Fibroblast of lung (primary cell): ENCODE data around the gene PRKAR1B. TPM values are rescaled to one million over a fixed set of nuclear protein-coding genes. Genes with fewer than 3 reads are reported as not detected.

Source experiments
- DNase-seq, 2 donors: peaks; one replicate each; pipeline versions ENCODE4 v3.0.0 to v3.0.0-alpha.2; 2010; ENCODE audit warnings: low read depth in 2 of 2
- H2AFZ ChIP-seq: 2 replicates; pipeline ENCODE4 v1.5.1; 2012; ENCODE audit warnings: low read length, control low read depth, inconsistent platforms
- H3K27ac ChIP-seq: 2 replicates; pipeline ENCODE4 v1.5.1; 2011; ENCODE audit warnings: low read length, control low read depth; ENCODE audit not compliant: insufficient read depth
- H3K27me3 ChIP-seq: 2 replicates; pipeline ENCODE4 v1.5.1; 2011; ENCODE audit warnings: mild to moderate bottlenecking, low read length; ENCODE audit not compliant: control insufficient read depth, insufficient read depth
- H3K36me3 ChIP-seq: 2 replicates; pipeline ENCODE4 v1.5.1; 2011; ENCODE audit warnings: low read length; ENCODE audit not compliant: control insufficient read depth, insufficient read depth
- H3K4me1 ChIP-seq: 2 replicates; pipeline ENCODE4 v1.5.1; 2011; ENCODE audit warnings: low read length; ENCODE audit not compliant: control insufficient read depth, insufficient read depth; ENCODE audit errors: extremely low read depth
- H3K4me2 ChIP-seq: 2 replicates; pipeline ENCODE4 v1.5.1; 2011; ENCODE audit warnings: low read length, control low read depth; ENCODE audit not compliant: insufficient read depth; ENCODE audit errors: extremely low read depth
- H3K4me3 ChIP-seq, 4 experiments: fragments of 200-600 bp in 1 of 4; sonication (generic) in 1 of 4; replicated peaks in 1 of 4; 2 replicates each; pipeline ENCODE4 v1.5.1; 2011 to 2016; ENCODE audit warnings: low read length in 4 of 4, low read depth in 3 of 4, mild to moderate bottlenecking in 3 of 4, control low read depth in 2 of 4, inconsistent platforms in 1 of 4, mixed read lengths in 1 of 4; ENCODE audit not compliant: insufficient read depth in 1 of 4; ENCODE audit errors: control extremely low read depth in 1 of 4
- H3K79me2 ChIP-seq: 2 replicates; pipeline ENCODE4 v1.5.1; 2012; ENCODE audit warnings: mild to moderate bottlenecking, low read length, inconsistent platforms; ENCODE audit not compliant: control insufficient read depth, insufficient read depth
- H3K9ac ChIP-seq: 2 replicates; pipeline ENCODE4 v1.5.1; 2011; ENCODE audit warnings: mild to moderate bottlenecking, low read length, control low read depth; ENCODE audit not compliant: insufficient read depth
- H3K9me3 ChIP-seq: 2 replicates; pipeline ENCODE4 v1.5.1; 2012; ENCODE audit warnings: low read depth, low read length; ENCODE audit not compliant: control insufficient read depth, insufficient read depth
- H4K20me1 ChIP-seq: 2 replicates; pipeline ENCODE4 v1.5.1; 2011; ENCODE audit warnings: low read length; ENCODE audit not compliant: control insufficient read depth, insufficient read depth; ENCODE audit errors: extremely low read depth
- EZH2 ChIP-seq: IDR thresholded peaks from 2 replicates; pipeline ENCODE4 v1.5.1; 2012; ENCODE audit warnings: low read length, control low read depth, mild to moderate bottlenecking; ENCODE audit errors: missing control alignments
- polyA plus RNA-seq, 2 donors: library from polyadenylated mRNA; depleted of rRNA in 1 of 2; stranded (reverse) in 1 of 2; unstranded in 1 of 2; fragments of >200 nt; gene quantifications; 2 replicates each; pipeline ENCODE4 v1.2.1, GENCODE V29; 2011 to 2012; ENCODE audit warnings: missing spikeins in 1 of 2
- total RNA-seq: library from RNA; depleted of rRNA; stranded (reverse); fragments of >200 nt; gene quantifications from 2 replicates; pipeline ENCODE4 v1.2.1, GENCODE V29; 2014
- TF ChIP-seq, protein P1 (sequence below), 2 donors: IDR thresholded peaks in 1 of 2; conservative IDR thresholded peaks in 1 of 2; 1 replicate in 1 of 2; 2 replicates in 1 of 2; pipeline ENCODE4 v1.5.1; 2011 to 2012; ENCODE audit warnings: low read length in 2 of 2, control low read depth in 1 of 2, inconsistent platforms in 1 of 2, low read depth in 1 of 2, mild to moderate bottlenecking in 1 of 2

PRKAR1B gene
- total and polyA plus RNA-seq, 2 donors (not counting 1 experiment from before 2014, with no cell fraction given): 12.7 to 14.5 TPM

DNA sequence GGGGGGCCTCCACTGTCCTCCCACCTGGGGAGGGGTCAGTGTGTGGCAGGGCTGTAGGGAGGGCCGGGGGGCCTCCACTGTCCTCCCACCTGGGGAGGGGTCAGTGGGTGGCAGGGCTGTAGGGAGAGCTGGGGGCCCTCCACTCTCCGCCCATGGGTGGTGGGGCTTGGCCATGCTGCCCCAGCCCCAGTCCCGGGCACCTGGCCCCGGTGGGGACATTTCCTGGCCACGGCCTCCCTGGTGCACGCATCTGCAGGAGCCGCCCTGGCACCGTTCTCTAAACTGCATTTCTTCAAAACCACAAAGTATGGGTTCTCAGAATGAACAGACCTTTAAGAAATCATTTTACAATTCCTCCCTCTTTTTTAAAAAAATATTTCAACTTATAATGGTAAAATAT lies 118.1 kb downstream of the PRKAR1B start:
- Histone ChIP-seq H3K27ac (no peak overlapping the region), H3K27me3 (no peaks in the 10 kb centered on the region), H3K79me2 (no peaks in the 10 kb centered on the region), H3K4me2 (no peak overlapping the region), H3K4me3 (no peak overlapping the region), H3K4me1 (no peaks in the 10 kb centered on the region), H4K20me1 (no peaks in the 10 kb centered on the region), H2AFZ (no peak overlapping the region), H3K9me3 (no peaks in the 10 kb centered on the region), H3K36me3 (no peaks in the 10 kb centered on the region), H3K9ac (no peak overlapping the region)
- no peak for TF ChIP-seq EZH2
- TF ChIP-seq, protein P1, sequence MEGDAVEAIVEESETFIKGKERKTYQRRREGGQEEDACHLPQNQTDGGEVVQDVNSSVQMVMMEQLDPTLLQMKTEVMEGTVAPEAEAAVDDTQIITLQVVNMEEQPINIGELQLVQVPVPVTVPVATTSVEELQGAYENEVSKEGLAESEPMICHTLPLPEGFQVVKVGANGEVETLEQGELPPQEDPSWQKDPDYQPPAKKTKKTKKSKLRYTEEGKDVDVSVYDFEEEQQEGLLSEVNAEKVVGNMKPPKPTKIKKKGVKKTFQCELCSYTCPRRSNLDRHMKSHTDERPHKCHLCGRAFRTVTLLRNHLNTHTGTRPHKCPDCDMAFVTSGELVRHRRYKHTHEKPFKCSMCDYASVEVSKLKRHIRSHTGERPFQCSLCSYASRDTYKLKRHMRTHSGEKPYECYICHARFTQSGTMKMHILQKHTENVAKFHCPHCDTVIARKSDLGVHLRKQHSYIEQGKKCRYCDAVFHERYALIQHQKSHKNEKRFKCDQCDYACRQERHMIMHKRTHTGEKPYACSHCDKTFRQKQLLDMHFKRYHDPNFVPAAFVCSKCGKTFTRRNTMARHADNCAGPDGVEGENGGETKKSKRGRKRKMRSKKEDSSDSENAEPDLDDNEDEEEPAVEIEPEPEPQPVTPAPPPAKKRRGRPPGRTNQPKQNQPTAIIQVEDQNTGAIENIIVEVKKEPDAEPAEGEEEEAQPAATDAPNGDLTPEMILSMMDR (conservative IDR thresholded peaks at IDR 0.05 in 1 of 2, IDR thresholded peaks at IDR 0.05 in 1 of 2; ENCODE audit: low read depth in 1 of 2, low read length in 2 of 2): no peak
- DNase-seq: peak in 1 of 2 donors; percentile 24

DNA sequence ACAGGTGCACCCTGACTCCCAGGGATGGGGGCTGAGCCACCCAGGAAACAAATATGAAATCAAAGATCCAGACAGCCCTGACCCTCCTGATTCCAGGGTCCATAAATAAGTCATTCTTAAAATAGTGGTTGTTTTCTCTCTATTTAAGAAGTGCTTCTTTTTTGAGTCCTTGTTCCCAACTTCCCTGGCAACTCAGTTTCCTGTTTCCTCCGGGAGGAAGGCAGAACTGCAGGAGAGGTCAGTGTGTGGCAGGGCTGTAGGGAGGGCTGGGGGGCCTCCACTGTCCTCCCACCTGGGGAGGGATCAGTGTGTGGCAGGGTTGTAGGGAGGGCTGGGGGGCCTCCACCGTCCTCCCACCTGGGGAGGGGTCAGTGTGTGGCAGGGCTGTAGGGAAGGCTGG lies 118.7 kb downstream of the PRKAR1B start:
- H3K27me3 ChIP-seq: no peaks in the 10 kb centered on the region
- no peaks in the 10 kb centered on the region for H3K79me2 ChIP-seq
- H3K27ac ChIP-seq: no peak overlapping the region
- H4K20me1 ChIP-seq: no peaks in the 10 kb centered on the region
- no peak overlapping the region for H3K9ac ChIP-seq
- no peaks in the 10 kb centered on the region for H3K36me3 ChIP-seq
- H2AFZ ChIP-seq: no peak overlapping the region
- no peaks in the 10 kb centered on the region for H3K9me3 ChIP-seq
- no peak overlapping the region for H3K4me3 ChIP-seq
- TF ChIP-seq, protein P1 (conservative IDR thresholded peaks at IDR 0.05 in 1 of 2, IDR thresholded peaks at IDR 0.05 in 1 of 2; ENCODE audit: low read depth in 1 of 2, low read length in 2 of 2): no peak
- TF ChIP-seq EZH2: no peak
- no peak overlapping the region for H3K4me2 ChIP-seq
- H3K4me1 ChIP-seq: no peaks in the 10 kb centered on the region
- no peak for DNase-seq

DNA sequence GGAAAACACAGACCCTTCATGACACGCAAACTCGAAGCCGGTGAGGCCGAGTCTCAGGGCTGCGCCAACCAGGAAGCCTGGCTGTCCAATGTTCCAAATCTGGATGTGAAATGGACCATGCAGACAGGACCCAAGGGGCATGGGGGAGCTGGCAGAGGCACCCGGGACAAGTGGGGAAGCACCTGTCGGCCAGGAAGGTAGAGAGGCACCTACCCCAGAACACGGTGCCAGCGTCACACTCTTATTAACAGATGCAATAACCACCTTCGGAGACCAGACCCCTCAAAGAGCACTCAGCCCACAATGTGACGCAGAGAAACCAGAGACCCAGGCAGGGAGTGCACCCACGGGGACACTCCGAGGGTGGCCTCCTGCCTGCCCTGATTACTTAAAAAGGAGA lies 119.1 kb downstream of the PRKAR1B start:
- H3K9ac ChIP-seq: no peak overlapping the region
- no peak for TF ChIP-seq EZH2
- TF ChIP-seq, protein P1 (conservative IDR thresholded peaks at IDR 0.05 in 1 of 2, IDR thresholded peaks at IDR 0.05 in 1 of 2; ENCODE audit: low read depth in 1 of 2, low read length in 2 of 2): no peak
- no peak overlapping the region for H3K4me2 ChIP-seq
- no peaks in the 10 kb centered on the region for H3K27me3 ChIP-seq
- H4K20me1 ChIP-seq: no peaks in the 10 kb centered on the region
- H3K36me3 ChIP-seq: no peaks in the 10 kb centered on the region
- H3K4me3 ChIP-seq: no peak overlapping the region
- no peaks in the 10 kb centered on the region for H3K79me2 ChIP-seq
- H2AFZ ChIP-seq: no peak overlapping the region
- H3K27ac ChIP-seq: no peak overlapping the region
- H3K9me3 ChIP-seq: no peaks in the 10 kb centered on the region
- DNase-seq: no peak
- H3K4me1 ChIP-seq: no peaks in the 10 kb centered on the region
